Neuronal stem cell (in vitro differentiated cells): ENCODE data around the gene MREG.

Source experiments
- DNase-seq: peaks from one replicate; pipeline ENCODE4 v3.0.0-alpha.2; 2013; ENCODE audit warnings: low spot score
- H2AFZ ChIP-seq: one replicate; pipeline ENCODE4 v1.6.1; 2013; ENCODE audit warnings: mild to moderate bottlenecking, low read length, inconsistent platforms
- H2AK5ac ChIP-seq: 2 replicates; pipeline ENCODE4 v1.6.1; 2013; ENCODE audit warnings: low read depth, mild to moderate bottlenecking, inconsistent platforms, low read length, moderate library complexity, mixed read lengths
- H2BK120ac ChIP-seq: 2 replicates; pipeline ENCODE4 v1.6.1; 2013; ENCODE audit warnings: low read depth, mild to moderate bottlenecking, inconsistent platforms, low read length, moderate library complexity, mixed read lengths
- H2BK12ac ChIP-seq: one replicate; pipeline ENCODE4 v1.6.1; 2013; ENCODE audit warnings: low read length, inconsistent platforms
- H2BK15ac ChIP-seq: 2 replicates; pipeline ENCODE4 v1.6.1; 2013; ENCODE audit warnings: mild to moderate bottlenecking, low read length, inconsistent platforms, mixed read lengths
- H2BK5ac ChIP-seq: one replicate; pipeline ENCODE4 v1.6.1; 2013; ENCODE audit warnings: inconsistent platforms, mild to moderate bottlenecking, low read length, moderate library complexity
- H3K14ac ChIP-seq: one replicate; pipeline ENCODE4 v1.6.1; 2013; ENCODE audit warnings: low read length, inconsistent platforms
- H3K18ac ChIP-seq: 2 replicates; pipeline ENCODE4 v1.6.1; 2013; ENCODE audit warnings: low read length, inconsistent platforms
- H3K23ac ChIP-seq: 2 replicates; pipeline ENCODE4 v1.6.1; 2013; ENCODE audit warnings: low read depth, mild to moderate bottlenecking, mixed read lengths, low read length, inconsistent platforms; ENCODE audit not compliant: poor library complexity
- H3K27ac ChIP-seq: replicated peaks from 3 replicates; pipeline ENCODE4 v1.5.1; 2013; ENCODE audit warnings: low read length, inconsistent platforms
- H3K27me3 ChIP-seq, 3 experiments: 2 replicates each; pipeline ENCODE4 v1.6.1; 2013; ENCODE audit warnings: low read length in 3 of 3, mild to moderate bottlenecking in 2 of 3, inconsistent platforms in 1 of 3, low read depth in 1 of 3, mixed read lengths in 1 of 3, moderate library complexity in 1 of 3; ENCODE audit not compliant: control insufficient read depth in 3 of 3, insufficient read depth in 3 of 3
- H3K36me3 ChIP-seq, 2 donors: replicated peaks in 1 of 2; 2 replicates each; pipeline ENCODE4 v1.6.1; 2013; ENCODE audit warnings: low read length in 2 of 2; ENCODE audit not compliant: control insufficient read depth in 2 of 2, insufficient read depth in 2 of 2
- H3K4ac ChIP-seq: 2 replicates; pipeline ENCODE4 v1.6.1; 2013; ENCODE audit warnings: inconsistent platforms, mild to moderate bottlenecking, low read length, moderate library complexity
- H3K4me1 ChIP-seq, 2 donors: 1 replicate in 1 of 2; 2 replicates in 1 of 2; pipeline ENCODE4 v1.6.1; 2013; ENCODE audit warnings: low read length in 2 of 2, low read depth in 1 of 2; ENCODE audit not compliant: control insufficient read depth in 2 of 2, insufficient read depth in 1 of 2
- H3K4me2 ChIP-seq: one replicate; pipeline ENCODE4 v1.6.1; 2013; ENCODE audit warnings: mild to moderate bottlenecking, low read length, inconsistent platforms; ENCODE audit not compliant: insufficient read depth, poor library complexity, severe bottlenecking
- H3K4me3 ChIP-seq, 2 donors: 2 replicates each; pipeline ENCODE4 v1.5.1; 2013; ENCODE audit warnings: low read length in 2 of 2, mild to moderate bottlenecking in 2 of 2, inconsistent platforms in 1 of 2, moderate library complexity in 1 of 2
- H3K79me1 ChIP-seq: one replicate; pipeline ENCODE4 v1.6.1; 2013; ENCODE audit warnings: low read depth, mild to moderate bottlenecking, inconsistent platforms, low read length, moderate library complexity
- H3K9ac ChIP-seq: one replicate; pipeline ENCODE4 v1.6.1; 2013; ENCODE audit warnings: mild to moderate bottlenecking, low read depth, low read length, inconsistent platforms; ENCODE audit not compliant: poor library complexity
- H3K9me3 ChIP-seq, 2 donors: replicated peaks in 1 of 2; 2 replicates each; pipeline versions ENCODE3 to v1.6.1; 2013; ENCODE audit warnings: low read length in 2 of 2, mild to moderate bottlenecking in 2 of 2, inconsistent platforms in 1 of 2, low read depth in 1 of 2, mixed read lengths in 1 of 2, moderate library complexity in 1 of 2; ENCODE audit not compliant: control insufficient read depth in 2 of 2, insufficient read depth in 1 of 2
- H4K8ac ChIP-seq: one replicate; pipeline ENCODE4 v1.6.1; 2013; ENCODE audit warnings: low read depth, mild to moderate bottlenecking, inconsistent platforms, low read length, moderate library complexity
- H4K91ac ChIP-seq: one replicate; pipeline ENCODE4 v1.6.1; 2013; ENCODE audit warnings: low read length, low read depth, mild to moderate bottlenecking, inconsistent platforms; ENCODE audit not compliant: poor library complexity
- WGBS, 2 donors: extraction: QIAGEN DNeasy Blood & Tissue Kit; methylation state at CpG; one replicate each; pipeline ENCODE4 v1.1.7; 2013; ENCODE audit warnings: missing lambda C conversion rate in 2 of 2, mixed read lengths in 1 of 2; ENCODE audit not compliant: insufficient read length in 2 of 2, insufficient replicate concordance in 1 of 2; ENCODE audit errors: extremely low coverage in 2 of 2; 5-methylcytosine and 5-hydroxymethylcytosine counted together

The MREG gene

GRCh38 chr2:215966951-215967350 lies 46.4 kb downstream of the MREG start:
- Histone ChIP-seq H3K4me1 (no peaks in the 10 kb centered on the region), H3K27ac (no peak overlapping the region), H3K36me3 (no peaks in the 10 kb centered on the region), H3K79me1 (no peaks in the 10 kb centered on the region), H3K9me3 (no peaks in the 10 kb centered on the region), H3K14ac (no peak overlapping the region), H2AFZ (no peak overlapping the region), H2BK12ac (no peak overlapping the region), H3K18ac (no peak overlapping the region), H2AK5ac (no peak overlapping the region), H3K9ac (no peak overlapping the region), H4K8ac (no peak overlapping the region), H3K4me2 (no peak overlapping the region), H4K91ac (no peak overlapping the region), H3K4ac (no peak overlapping the region), H3K27me3 (no peaks in the 10 kb centered on the region), H2BK120ac (no peak overlapping the region), H3K23ac (no peak overlapping the region), H3K4me3 (no peak overlapping the region), H2BK5ac (no peak overlapping the region), H2BK15ac (no peak overlapping the region)
- WGBS, 2 donors, result no CpG with 5 or more reads among the region's 3 CpGs
- DNase-seq, result no peak

GRCh38 chr2:215966274-215966673 lies 47.1 kb downstream of the MREG start:
- no peak overlapping the region for H2BK12ac ChIP-seq

GRCh38 chr2:215965532-215966165 lies 47.7 kb downstream of the MREG start:
- WGBS, 2 donors, result no CpG with 5 or more reads among the region's 1 CpG
- H3K4me2 ChIP-seq, result no peak overlapping the region
- no peak for DNase-seq
- no peak overlapping the region for H3K23ac ChIP-seq
- H2AFZ ChIP-seq, result no peak overlapping the region
- no peak overlapping the region for H4K8ac ChIP-seq
- H2BK5ac ChIP-seq, result no peak overlapping the region
- no peak overlapping the region for H2BK12ac ChIP-seq
- no peak overlapping the region for H3K4ac ChIP-seq
- no peak overlapping the region for H3K14ac ChIP-seq
- no peak overlapping the region for H2BK120ac ChIP-seq
- no peak overlapping the region for H3K4me3 ChIP-seq
- H3K9me3 ChIP-seq, result no peaks in the 10 kb centered on the region
- H3K4me1 ChIP-seq, result peaks cover 0 to 2% of the 10 kb centered on the region in 2 donors
- H3K36me3 ChIP-seq, result no peaks in the 10 kb centered on the region
- H2BK15ac ChIP-seq, result no peak overlapping the region
- no peak overlapping the region for H3K27ac ChIP-seq
- H3K27me3 ChIP-seq, result no peaks in the 10 kb centered on the region
- no peak overlapping the region for H3K9ac ChIP-seq
- no peaks in the 10 kb centered on the region for H3K79me1 ChIP-seq
- H4K91ac ChIP-seq, result no peak overlapping the region
- H3K18ac ChIP-seq, result no peak overlapping the region
- H2AK5ac ChIP-seq, result no peak overlapping the region

More at GRCh38 chr2:215966274-215966673, 47.1 kb downstream of the MREG start:
- H3K18ac ChIP-seq, result no peak overlapping the region
- H3K79me1 ChIP-seq, result no peaks in the 10 kb centered on the region
- no peaks in the 10 kb centered on the region for H3K4me1 ChIP-seq
- no peak overlapping the region for H3K4ac ChIP-seq
- H3K14ac ChIP-seq, result no peak overlapping the region
- H2BK15ac ChIP-seq, result no peak overlapping the region
- no peak for DNase-seq
- no peak overlapping the region for H3K23ac ChIP-seq
- H3K27me3 ChIP-seq, result no peaks in the 10 kb centered on the region
- H4K91ac ChIP-seq, result no peak overlapping the region
- no peak overlapping the region for H2AFZ ChIP-seq
- H2BK120ac ChIP-seq, result no peak overlapping the region
- H3K36me3 ChIP-seq, result no peaks in the 10 kb centered on the region
- H3K4me2 ChIP-seq, result no peak overlapping the region
- H2AK5ac ChIP-seq, result no peak overlapping the region
- no peak overlapping the region for H4K8ac ChIP-seq
- H3K4me3 ChIP-seq, result no peak overlapping the region
- no peaks in the 10 kb centered on the region for H3K9me3 ChIP-seq
- no peak overlapping the region for H3K27ac ChIP-seq
- no CpG with 5 or more reads among the region's 4 CpGs for WGBS, 2 donors
- H2BK5ac ChIP-seq, result no peak overlapping the region
- H3K9ac ChIP-seq, result no peak overlapping the region

- Histone ChIP-seq H3K14ac (no peak overlapping the region), H2BK120ac (no peak overlapping the region), H2BK15ac (no peak overlapping the region), H3K23ac (no peak overlapping the region), H3K27me3 (no peaks in the 10 kb centered on the region), H3K4me2 (no peak overlapping the region), H3K36me3 (no peaks in the 10 kb centered on the region), H2AFZ (no peak overlapping the region), H2BK12ac (no peak overlapping the region), H3K18ac (no peak overlapping the region), H3K9ac (no peak overlapping the region), H2BK5ac (no peak overlapping the region), H4K8ac (no peak overlapping the region), H3K4ac (no peak overlapping the region), H3K4me3 (no peak overlapping the region), H3K9me3 (no peaks in the 10 kb centered on the region), H2AK5ac (no peak overlapping the region), H3K4me1 (peaks cover 0 to 2% of the 10 kb centered on the region in 2 donors), H3K27ac (no peak overlapping the region), H3K79me1 (no peaks in the 10 kb centered on the region), H4K91ac (no peak overlapping the region)
- no peak for DNase-seq
- no CpG with 5 or more reads among the region's 5 CpGs for WGBS, 2 donors
Measured at GRCh38 chr2:215961981-215962380, 51.4 kb downstream of the MREG start.
